WTC11 (cell line): ENCODE results near the gene KIRREL3.

Experiments used
- CREB1 ChIP-seq: sonication (generic); formaldehyde crosslinking; IDR thresholded peaks from 2 replicates; pipeline ENCODE4 v1.8.0; 2023; ENCODE audit warnings: mild to moderate bottlenecking, missing genetic modification reagents
- CTCF ChIP-seq: fragments of 200-600 bp; IDR thresholded peaks from 2 replicates; pipeline ENCODE4 v1.8.0; 2022; ENCODE audit warnings: antibody characterized with exemption
- IRF1 ChIP-seq: sonication (generic); formaldehyde crosslinking; IDR thresholded peaks from 2 replicates; pipeline ENCODE4 v1.8.0; 2023; ENCODE audit warnings: missing genetic modification reagents
- JUN ChIP-seq: sonication (generic); formaldehyde crosslinking; IDR thresholded peaks from 2 replicates; pipeline ENCODE4 v1.8.0; 2023; ENCODE audit warnings: mild to moderate bottlenecking, missing genetic modification reagents
- PREB ChIP-seq: sonication (generic); formaldehyde crosslinking; IDR thresholded peaks from 2 replicates; pipeline ENCODE4 v1.8.1; 2022; ENCODE audit warnings: mild to moderate bottlenecking, missing genetic modification reagents, moderate library complexity, borderline replicate concordance
- SP1 ChIP-seq: sonication (generic); formaldehyde crosslinking; conservative IDR thresholded peaks from 2 replicates; pipeline ENCODE4 v1.8.1; 2022; ENCODE audit warnings: missing genetic modification reagents
- TP53 ChIP-seq: sonication (generic); formaldehyde crosslinking; IDR thresholded peaks from 2 replicates; pipeline ENCODE4 v1.8.1; 2023; ENCODE audit warnings: mild to moderate bottlenecking, missing genetic modification reagents
- ZBTB21 ChIP-seq: sonication (generic); formaldehyde crosslinking; IDR thresholded peaks from 2 replicates; pipeline ENCODE4 v1.8.1; 2023; ENCODE audit warnings: mild to moderate bottlenecking, missing genetic modification reagents, borderline replicate concordance
- ZNF138 ChIP-seq: sonication (generic); formaldehyde crosslinking; conservative IDR thresholded peaks from 2 replicates; pipeline ENCODE4 v1.8.1; 2022; ENCODE audit warnings: mild to moderate bottlenecking, moderate library complexity, missing genetic modification reagents
- ZNF317 ChIP-seq: sonication (generic); formaldehyde crosslinking; IDR thresholded peaks from 2 replicates; pipeline ENCODE4 v1.8.1; 2023; ENCODE audit warnings: low read depth, mild to moderate bottlenecking, moderate library complexity, missing genetic modification reagents, borderline replicate concordance
- ZNF423 ChIP-seq: fragments of 250-450 bp; sonication (Bioruptor Pico); IDR thresholded peaks from 2 replicates; pipeline ENCODE4 v2.1.2; 2022; ENCODE audit warnings: mild to moderate bottlenecking, moderate library complexity
- TF ChIP-seq, protein P1 (sequence below): sonication (generic); formaldehyde crosslinking; IDR thresholded peaks from 2 replicates; pipeline ENCODE4 v1.8.0; 2022; ENCODE audit warnings: mild to moderate bottlenecking, missing genetic modification reagents
- TF ChIP-seq, protein P2 (sequence below): sonication (generic); formaldehyde crosslinking; IDR thresholded peaks from 2 replicates; pipeline ENCODE4 v1.8.0; 2022; ENCODE audit warnings: mild to moderate bottlenecking, missing genetic modification reagents
- TF ChIP-seq, protein P3 (sequence below): sonication (generic); formaldehyde crosslinking; IDR thresholded peaks from 2 replicates; pipeline ENCODE4 v1.8.1; 2022; ENCODE audit warnings: low read depth, mild to moderate bottlenecking, moderate library complexity, missing genetic modification reagents, borderline replicate concordance

DNA sequence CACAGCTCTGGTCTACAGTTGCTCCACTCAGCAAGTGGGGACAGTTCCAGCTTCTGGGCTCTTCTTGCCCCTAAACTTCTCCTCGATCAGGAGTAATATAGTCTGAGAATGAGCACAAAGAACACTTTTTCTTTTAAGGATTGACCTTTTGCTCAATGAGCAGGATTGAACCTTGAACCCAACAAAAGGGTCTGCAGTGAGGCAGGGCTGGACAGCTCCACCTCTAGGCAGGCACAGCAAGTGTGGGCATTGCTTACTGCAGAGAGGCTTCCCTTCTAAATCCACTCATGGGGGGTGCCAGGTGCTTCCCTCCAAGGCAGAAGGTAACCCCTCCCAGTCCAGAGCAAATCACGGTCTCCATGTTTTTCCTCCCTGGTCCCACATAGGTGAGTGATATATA lies 365.6 kb downstream of the KIRREL3 start:
- TF ChIP-seq CTCF (no peak), PREB (no peak), CREB1 (CRISPR knock-in tag) (no peak), ZNF138 (CRISPR knock-in tag) (no peak), ZNF423 (CRISPR knock-in tag) (no peak), IRF1 (CRISPR knock-in tag) (no peak), ZBTB21 (no peak), TP53 (CRISPR knock-in tag) (no peak), JUN (CRISPR knock-in tag) (no peak), SP1 (no peak), ZNF317 (CRISPR knock-in tag) (no peak)
- TF ChIP-seq, protein P1, sequence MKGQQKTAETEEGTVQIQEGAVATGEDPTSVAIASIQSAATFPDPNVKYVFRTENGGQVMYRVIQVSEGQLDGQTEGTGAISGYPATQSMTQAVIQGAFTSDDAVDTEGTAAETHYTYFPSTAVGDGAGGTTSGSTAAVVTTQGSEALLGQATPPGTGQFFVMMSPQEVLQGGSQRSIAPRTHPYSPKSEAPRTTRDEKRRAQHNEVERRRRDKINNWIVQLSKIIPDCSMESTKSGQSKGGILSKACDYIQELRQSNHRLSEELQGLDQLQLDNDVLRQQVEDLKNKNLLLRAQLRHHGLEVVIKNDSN, result no peak
- TF ChIP-seq, protein P2, sequence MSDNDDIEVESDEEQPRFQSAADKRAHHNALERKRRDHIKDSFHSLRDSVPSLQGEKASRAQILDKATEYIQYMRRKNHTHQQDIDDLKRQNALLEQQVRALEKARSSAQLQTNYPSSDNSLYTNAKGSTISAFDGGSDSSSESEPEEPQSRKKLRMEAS, result no peak
- TF ChIP-seq, protein P3, sequence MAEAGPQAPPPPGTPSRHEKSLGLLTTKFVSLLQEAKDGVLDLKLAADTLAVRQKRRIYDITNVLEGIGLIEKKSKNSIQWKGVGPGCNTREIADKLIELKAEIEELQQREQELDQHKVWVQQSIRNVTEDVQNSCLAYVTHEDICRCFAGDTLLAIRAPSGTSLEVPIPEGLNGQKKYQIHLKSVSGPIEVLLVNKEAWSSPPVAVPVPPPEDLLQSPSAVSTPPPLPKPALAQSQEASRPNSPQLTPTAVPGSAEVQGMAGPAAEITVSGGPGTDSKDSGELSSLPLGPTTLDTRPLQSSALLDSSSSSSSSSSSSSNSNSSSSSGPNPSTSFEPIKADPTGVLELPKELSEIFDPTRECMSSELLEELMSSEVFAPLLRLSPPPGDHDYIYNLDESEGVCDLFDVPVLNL (CRISPR knock-in tag), result no peak
